ENCODE results near the gene RABGGTA. TPM values are rescaled to one million over a fixed set of nuclear protein-coding genes. Genes with fewer than 3 reads are reported as not detected.

RABGGTA gene
- total and polyA plus RNA-seq, 2 experiments from 2014 or later = 17.6 to 20.7 TPM

DNA sequence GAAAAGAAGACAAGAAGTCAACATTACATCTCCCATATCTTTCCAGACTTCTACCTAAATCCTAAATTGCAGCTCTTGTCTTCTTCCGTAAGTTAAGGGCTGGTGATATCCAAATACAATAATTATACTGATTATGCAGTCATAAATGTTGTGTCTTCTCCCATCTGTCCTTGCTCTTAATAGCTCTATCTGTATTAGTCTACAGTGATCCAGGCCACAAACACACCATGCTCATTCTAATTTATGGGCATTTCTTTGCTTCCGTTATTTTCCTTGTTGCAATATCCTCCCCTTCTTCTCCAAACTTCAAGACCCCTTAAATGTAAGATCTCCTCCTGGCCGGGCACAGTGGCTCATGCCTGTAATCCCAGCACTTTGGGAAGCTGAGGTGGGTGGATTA lies 51.9 kb downstream of the RABGGTA start (continued):
- TF ChIP-seq, protein P1, sequence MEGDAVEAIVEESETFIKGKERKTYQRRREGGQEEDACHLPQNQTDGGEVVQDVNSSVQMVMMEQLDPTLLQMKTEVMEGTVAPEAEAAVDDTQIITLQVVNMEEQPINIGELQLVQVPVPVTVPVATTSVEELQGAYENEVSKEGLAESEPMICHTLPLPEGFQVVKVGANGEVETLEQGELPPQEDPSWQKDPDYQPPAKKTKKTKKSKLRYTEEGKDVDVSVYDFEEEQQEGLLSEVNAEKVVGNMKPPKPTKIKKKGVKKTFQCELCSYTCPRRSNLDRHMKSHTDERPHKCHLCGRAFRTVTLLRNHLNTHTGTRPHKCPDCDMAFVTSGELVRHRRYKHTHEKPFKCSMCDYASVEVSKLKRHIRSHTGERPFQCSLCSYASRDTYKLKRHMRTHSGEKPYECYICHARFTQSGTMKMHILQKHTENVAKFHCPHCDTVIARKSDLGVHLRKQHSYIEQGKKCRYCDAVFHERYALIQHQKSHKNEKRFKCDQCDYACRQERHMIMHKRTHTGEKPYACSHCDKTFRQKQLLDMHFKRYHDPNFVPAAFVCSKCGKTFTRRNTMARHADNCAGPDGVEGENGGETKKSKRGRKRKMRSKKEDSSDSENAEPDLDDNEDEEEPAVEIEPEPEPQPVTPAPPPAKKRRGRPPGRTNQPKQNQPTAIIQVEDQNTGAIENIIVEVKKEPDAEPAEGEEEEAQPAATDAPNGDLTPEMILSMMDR (conservative IDR thresholded peaks at IDR 0.05; ENCODE audit: low read depth in 2 of 2) = no peak
- TF ChIP-seq, protein P2, sequence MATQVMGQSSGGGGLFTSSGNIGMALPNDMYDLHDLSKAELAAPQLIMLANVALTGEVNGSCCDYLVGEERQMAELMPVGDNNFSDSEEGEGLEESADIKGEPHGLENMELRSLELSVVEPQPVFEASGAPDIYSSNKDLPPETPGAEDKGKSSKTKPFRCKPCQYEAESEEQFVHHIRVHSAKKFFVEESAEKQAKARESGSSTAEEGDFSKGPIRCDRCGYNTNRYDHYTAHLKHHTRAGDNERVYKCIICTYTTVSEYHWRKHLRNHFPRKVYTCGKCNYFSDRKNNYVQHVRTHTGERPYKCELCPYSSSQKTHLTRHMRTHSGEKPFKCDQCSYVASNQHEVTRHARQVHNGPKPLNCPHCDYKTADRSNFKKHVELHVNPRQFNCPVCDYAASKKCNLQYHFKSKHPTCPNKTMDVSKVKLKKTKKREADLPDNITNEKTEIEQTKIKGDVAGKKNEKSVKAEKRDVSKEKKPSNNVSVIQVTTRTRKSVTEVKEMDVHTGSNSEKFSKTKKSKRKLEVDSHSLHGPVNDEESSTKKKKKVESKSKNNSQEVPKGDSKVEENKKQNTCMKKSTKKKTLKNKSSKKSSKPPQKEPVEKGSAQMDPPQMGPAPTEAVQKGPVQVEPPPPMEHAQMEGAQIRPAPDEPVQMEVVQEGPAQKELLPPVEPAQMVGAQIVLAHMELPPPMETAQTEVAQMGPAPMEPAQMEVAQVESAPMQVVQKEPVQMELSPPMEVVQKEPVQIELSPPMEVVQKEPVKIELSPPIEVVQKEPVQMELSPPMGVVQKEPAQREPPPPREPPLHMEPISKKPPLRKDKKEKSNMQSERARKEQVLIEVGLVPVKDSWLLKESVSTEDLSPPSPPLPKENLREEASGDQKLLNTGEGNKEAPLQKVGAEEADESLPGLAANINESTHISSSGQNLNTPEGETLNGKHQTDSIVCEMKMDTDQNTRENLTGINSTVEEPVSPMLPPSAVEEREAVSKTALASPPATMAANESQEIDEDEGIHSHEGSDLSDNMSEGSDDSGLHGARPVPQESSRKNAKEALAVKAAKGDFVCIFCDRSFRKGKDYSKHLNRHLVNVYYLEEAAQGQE (IDR thresholded peaks at IDR 0.05; ENCODE audit: unreplicated experiment) = no peak
- no peak for TF ChIP-seq EZH2phosphoT487 (IDR thresholded peaks at IDR 0.05; ENCODE audit: unreplicated experiment)
- TF ChIP-seq ZNF331 (CRISPR knock-in tag; IDR thresholded peaks at IDR 0.05; ENCODE audit: low read depth) = no peak

DNA sequence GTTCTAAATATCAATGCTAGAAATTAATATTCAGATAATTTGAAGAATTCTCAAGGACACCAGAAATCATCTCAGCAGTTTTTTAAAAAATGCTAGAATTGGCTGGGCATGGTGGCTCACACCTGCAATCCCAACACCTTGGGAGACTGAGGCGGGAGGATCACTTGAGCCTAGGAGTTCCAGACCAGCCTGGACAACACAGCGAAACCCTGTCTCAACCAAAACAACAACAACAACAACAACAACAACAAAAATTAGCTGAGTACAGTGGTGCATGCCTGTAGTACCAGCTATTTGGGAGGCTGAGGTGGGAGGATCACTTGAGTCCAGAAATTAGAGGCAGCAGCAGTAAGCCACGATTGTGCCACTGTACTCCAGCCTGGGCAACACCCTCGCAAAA lies 52.3 kb downstream of the RABGGTA start:
- no peak overlapping the region for H3K27ac Mint-ChIP-seq
- Histone ChIP-seq H4K20me1 (replicated peaks; ENCODE audit: insufficient read depth) (peaks cover 22% of the 10 kb centered on the region), H3F3A (replicated peaks; ENCODE audit: low read depth) (peaks cover 23% of the 10 kb centered on the region), H3K4me2 (no peak overlapping the region), H3K27ac (ENCODE audit: low read depth) (no peak overlapping the region), H2AFZ (no peak overlapping the region), H3K36me3 (ENCODE audit: insufficient read depth) (no peaks in the 10 kb centered on the region), H3K4me1 (ENCODE audit: insufficient read depth) (peaks cover 5% of the 10 kb centered on the region), H3K79me2 (replicated peaks; ENCODE audit: insufficient read depth) (peaks cover 50% of the 10 kb centered on the region), H3K27me3 (ENCODE audit: insufficient read depth) (no peaks in the 10 kb centered on the region), H3K4me3 (no peak overlapping the region), H3K9me2 (ENCODE audit: insufficient read depth) (no peaks in the 10 kb centered on the region)
- H3K4me3 Mint-ChIP-seq = no peak overlapping the region
- ATAC-seq (no peak), DNase-seq (ENCODE audit: low spot score) (no peak)
- peaks cover 4% of the 10 kb centered on the region for H3K27me3 Mint-ChIP-seq (ENCODE audit: insufficient read depth, low read depth, poor library complexity)
- peaks cover 11% of the 10 kb centered on the region for H3K4me1 Mint-ChIP-seq
- no peaks in the 10 kb centered on the region; the same call in 2 of the 3 replicates for H3K9me3 Mint-ChIP-seq
- peaks cover 11% of the 10 kb centered on the region; the same call in 2 of the 3 replicates for H3K36me3 Mint-ChIP-seq (ENCODE audit: low read depth)
- TF ChIP-seq CREB1 (CRISPR knock-in tag; IDR thresholded peaks at IDR 0.05; ENCODE audit: low read depth) (no peak), POLR2AphosphoS5 (IDR thresholded peaks at IDR 0.05; ENCODE audit: low read depth) (no peak), ZNF331 (CRISPR knock-in tag; IDR thresholded peaks at IDR 0.05; ENCODE audit: low read depth) (no peak), EZH2 (IDR thresholded peaks at IDR 0.05; ENCODE audit: low read depth, unreplicated experiment) (no peak), JUNB (IDR thresholded peaks at IDR 0.05; ENCODE audit: unreplicated experiment) (no peak), ZNF114 (CRISPR knock-in tag; IDR thresholded peaks at IDR 0.05) (no peak)
- TF ChIP-seq, protein P3, sequence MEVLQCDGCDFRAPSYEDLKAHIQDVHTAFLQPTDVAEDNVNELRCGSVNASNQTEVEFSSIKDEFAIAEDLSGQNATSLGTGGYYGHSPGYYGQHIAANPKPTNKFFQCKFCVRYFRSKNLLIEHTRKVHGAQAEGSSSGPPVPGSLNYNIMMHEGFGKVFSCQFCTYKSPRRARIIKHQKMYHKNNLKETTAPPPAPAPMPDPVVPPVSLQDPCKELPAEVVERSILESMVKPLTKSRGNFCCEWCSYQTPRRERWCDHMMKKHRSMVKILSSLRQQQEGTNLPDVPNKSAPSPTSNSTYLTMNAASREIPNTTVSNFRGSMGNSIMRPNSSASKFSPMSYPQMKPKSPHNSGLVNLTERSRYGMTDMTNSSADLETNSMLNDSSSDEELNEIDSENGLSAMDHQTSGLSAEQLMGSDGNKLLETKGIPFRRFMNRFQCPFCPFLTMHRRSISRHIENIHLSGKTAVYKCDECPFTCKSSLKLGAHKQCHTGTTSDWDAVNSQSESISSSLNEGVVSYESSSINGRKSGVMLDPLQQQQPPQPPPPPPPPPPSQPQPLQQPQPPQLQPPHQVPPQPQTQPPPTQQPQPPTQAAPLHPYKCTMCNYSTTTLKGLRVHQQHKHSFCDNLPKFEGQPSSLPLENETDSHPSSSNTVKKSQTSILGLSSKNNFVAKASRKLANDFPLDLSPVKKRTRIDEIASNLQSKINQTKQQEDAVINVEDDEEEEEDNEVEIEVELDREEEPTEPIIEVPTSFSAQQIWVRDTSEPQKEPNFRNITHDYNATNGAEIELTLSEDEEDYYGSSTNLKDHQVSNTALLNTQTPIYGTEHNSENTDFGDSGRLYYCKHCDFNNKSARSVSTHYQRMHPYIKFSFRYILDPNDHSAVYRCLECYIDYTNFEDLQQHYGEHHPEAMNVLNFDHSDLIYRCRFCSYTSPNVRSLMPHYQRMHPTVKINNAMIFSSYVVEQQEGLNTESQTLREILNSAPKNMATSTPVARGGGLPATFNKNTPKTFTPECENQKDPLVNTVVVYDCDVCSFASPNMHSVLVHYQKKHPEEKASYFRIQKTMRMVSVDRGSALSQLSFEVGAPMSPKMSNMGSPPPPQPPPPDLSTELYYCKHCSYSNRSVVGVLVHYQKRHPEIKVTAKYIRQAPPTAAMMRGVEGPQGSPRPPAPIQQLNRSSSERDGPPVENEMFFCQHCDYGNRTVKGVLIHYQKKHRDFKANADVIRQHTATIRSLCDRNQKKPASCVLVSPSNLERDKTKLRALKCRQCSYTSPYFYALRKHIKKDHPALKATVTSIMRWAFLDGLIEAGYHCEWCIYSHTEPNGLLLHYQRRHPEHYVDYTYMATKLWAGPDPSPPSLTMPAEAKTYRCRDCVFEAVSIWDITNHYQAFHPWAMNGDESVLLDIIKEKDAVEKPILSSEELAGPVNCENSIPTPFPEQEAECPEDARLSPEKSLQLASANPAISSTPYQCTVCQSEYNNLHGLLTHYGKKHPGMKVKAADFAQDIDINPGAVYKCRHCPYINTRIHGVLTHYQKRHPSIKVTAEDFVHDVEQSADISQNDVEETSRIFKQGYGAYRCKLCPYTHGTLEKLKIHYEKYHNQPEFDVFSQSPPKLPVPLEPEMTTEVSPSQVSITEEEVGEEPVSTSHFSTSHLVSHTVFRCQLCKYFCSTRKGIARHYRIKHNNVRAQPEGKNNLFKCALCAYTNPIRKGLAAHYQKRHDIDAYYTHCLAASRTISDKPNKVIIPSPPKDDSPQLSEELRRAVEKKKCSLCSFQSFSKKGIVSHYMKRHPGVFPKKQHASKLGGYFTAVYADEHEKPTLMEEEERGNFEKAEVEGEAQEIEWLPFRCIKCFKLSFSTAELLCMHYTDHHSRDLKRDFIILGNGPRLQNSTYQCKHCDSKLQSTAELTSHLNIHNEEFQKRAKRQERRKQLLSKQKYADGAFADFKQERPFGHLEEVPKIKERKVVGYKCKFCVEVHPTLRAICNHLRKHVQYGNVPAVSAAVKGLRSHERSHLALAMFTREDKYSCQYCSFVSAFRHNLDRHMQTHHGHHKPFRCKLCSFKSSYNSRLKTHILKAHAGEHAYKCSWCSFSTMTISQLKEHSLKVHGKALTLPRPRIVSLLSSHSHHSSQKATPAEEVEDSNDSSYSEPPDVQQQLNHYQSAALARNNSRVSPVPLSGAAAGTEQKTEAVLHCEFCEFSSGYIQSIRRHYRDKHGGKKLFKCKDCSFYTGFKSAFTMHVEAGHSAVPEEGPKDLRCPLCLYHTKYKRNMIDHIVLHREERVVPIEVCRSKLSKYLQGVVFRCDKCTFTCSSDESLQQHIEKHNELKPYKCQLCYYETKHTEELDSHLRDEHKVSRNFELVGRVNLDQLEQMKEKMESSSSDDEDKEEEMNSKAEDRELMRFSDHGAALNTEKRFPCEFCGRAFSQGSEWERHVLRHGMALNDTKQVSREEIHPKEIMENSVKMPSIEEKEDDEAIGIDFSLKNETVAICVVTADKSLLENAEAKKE (CRISPR knock-in tag; IDR thresholded peaks at IDR 0.05) = no peak
- TF ChIP-seq, protein P2 (IDR thresholded peaks at IDR 0.05; ENCODE audit: unreplicated experiment) = no peak

Measured in GM23338 (cell line).